Measurements from ENCODE around the gene PEX11B. TPM values are rescaled to one million over a fixed set of nuclear protein-coding genes. Genes with fewer than 3 reads are reported as not detected.

PEX11B gene
- total RNA-seq, 3 donors from 2014 or later (not counting 1 experiment from before 2014, with no cell fraction given) = 20.6 to 26.0 (median 24.9) TPM

DNA sequence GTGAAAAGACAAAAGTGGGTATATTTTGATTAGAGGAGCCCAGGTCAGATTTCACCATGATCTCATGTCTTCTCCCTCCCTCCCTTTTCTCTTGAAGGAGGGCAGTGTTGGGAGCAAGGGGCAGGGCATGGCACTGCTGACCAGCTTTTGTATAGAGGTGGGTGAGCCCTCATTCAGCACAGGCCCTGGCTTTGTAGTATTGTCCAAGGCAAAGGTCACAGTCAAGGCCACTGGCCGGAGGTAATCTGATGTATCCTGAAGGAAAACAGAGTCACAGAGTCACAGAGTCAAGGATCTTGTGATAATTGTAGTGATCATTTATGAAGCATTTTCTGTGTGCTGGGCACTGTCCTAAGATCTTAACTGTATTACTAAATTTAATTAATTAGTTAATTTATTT is 20.5 kb downstream of the PEX11B start:
- 100% methylated on average over 1 of the region's 1 CpG for WGBS (ENCODE audit: insufficient coverage)
- ATAC-seq (no peak), DNase-seq (no peak)
- H3K27me3 Mint-ChIP-seq (ENCODE audit: low read depth in 2 of 2) = no peaks in the 10 kb centered on the region
- Histone ChIP-seq H3K9me3 (ENCODE audit: control insufficient read depth, insufficient read depth, low read length) (no peaks in the 10 kb centered on the region), H3K27ac (ENCODE audit: low read length) (no peak overlapping the region), H3K4me1 (ENCODE audit: control insufficient read depth, insufficient read depth, low read length) (no peaks in the 10 kb centered on the region), H3K36me3 (ENCODE audit: control insufficient read depth, insufficient read depth, low read length) (no peaks in the 10 kb centered on the region), H3K4me3 (ENCODE audit: low read length) (no peak overlapping the region), H3K27me3 (ENCODE audit: control insufficient read depth, insufficient read depth, low read length) (no peaks in the 10 kb centered on the region)
- intact Hi-C loops (cut with micrococcal nuclease) = no loop called here
- no peaks in the 10 kb centered on the region for H3K36me3 Mint-ChIP-seq
- no peaks in the 10 kb centered on the region for H3K9me3 Mint-ChIP-seq
- no peak overlapping the region for H3K4me3 Mint-ChIP-seq
- H3K4me1 Mint-ChIP-seq = no peaks in the 10 kb centered on the region
- no peak overlapping the region for H3K27ac Mint-ChIP-seq
- no peak for TF ChIP-seq CTCF (IDR thresholded peaks at IDR 0.05)

DNA sequence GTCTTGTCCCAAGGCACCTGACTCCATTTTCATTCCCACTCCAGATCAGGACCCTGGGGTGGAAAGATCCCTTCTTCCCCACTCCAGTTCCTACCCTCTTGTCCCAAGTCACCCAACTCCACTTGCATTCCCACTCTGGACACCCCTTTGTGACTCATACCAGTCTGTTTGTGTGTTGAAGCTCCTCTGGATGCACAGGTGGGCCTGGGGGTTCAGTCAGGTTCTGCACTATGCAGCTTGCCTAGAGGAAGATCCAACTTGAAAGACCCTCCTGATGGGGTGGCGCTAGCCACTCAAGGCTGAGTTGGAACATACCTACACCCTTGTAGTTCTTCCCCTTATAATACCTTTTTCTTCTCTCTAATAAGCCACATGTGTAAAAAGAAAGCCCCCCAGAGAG is 23.0 kb downstream of the PEX11B start:
- no peak overlapping the region for H3K27ac Mint-ChIP-seq
- no peak overlapping the region for H3K4me3 ChIP-seq (ENCODE audit: low read length)
- H3K36me3 Mint-ChIP-seq = no peaks in the 10 kb centered on the region
- no peaks in the 10 kb centered on the region for H3K27me3 Mint-ChIP-seq (ENCODE audit: low read depth in 2 of 2)
- H3K4me1 ChIP-seq (ENCODE audit: control insufficient read depth, insufficient read depth, low read length) = no peaks in the 10 kb centered on the region
- H3K4me1 Mint-ChIP-seq = no peaks in the 10 kb centered on the region
- H3K4me3 Mint-ChIP-seq = no peak overlapping the region
- TF ChIP-seq CTCF (IDR thresholded peaks at IDR 0.05) = no peak
- H3K9me3 ChIP-seq (ENCODE audit: control insufficient read depth, insufficient read depth, low read length) = no peaks in the 10 kb centered on the region
- H3K36me3 ChIP-seq (ENCODE audit: control insufficient read depth, insufficient read depth, low read length) = no peaks in the 10 kb centered on the region
- H3K27me3 ChIP-seq (ENCODE audit: control insufficient read depth, insufficient read depth, low read length) = no peaks in the 10 kb centered on the region
- H3K27ac ChIP-seq (ENCODE audit: low read length) = no peak overlapping the region
- intact Hi-C loops (cut with micrococcal nuclease) = no loop called here
- no peak for ATAC-seq
- 83% methylated on average over 1 of the region's 1 CpG for WGBS (ENCODE audit: insufficient coverage)
- no peaks in the 10 kb centered on the region for H3K9me3 Mint-ChIP-seq
- no peak for DNase-seq

DNA sequence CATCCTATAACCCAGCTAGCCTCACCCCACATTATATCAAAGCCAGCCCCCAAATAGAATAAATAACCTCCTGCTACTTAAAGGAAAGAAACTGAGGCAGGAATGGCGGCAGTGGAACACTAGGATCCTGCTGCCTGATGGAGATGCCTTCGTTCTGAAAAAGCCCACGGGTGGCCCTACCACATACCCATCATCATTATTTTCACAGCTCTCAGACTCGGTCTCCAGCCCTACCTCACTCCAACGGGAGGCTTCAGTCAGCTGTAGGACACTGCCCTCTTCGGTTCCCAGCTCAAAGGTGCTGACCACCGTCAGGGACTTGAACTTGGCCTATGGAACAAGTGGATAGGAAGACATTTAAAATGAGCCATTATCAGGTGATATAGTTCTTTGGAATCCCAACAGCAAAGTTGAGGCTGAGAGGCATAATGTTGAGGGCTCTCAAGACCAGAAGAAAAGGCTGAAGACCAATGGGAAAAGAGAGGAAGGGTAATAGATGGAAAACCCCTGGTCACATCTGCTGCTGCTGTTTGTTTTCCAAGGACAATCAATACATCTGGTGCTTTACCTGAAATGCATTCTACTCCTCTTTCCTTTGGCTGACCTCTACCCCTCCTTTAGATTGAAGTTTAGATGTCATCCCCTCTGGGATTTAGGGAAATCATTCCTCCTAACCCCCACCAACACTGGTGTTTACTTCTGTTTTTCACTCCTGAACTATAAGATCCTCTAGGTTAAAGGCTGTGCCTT is 25.0 kb downstream of the PEX11B start:
- Histone ChIP-seq H3K4me3 (ENCODE audit: low read length) (no peak overlapping the region), H3K27me3 (ENCODE audit: control insufficient read depth, insufficient read depth, low read length) (no peaks in the 10 kb centered on the region), H3K27ac (ENCODE audit: low read length) (no peak overlapping the region), H3K4me1 (ENCODE audit: control insufficient read depth, insufficient read depth, low read length) (no peaks in the 10 kb centered on the region), H3K9me3 (ENCODE audit: control insufficient read depth, insufficient read depth, low read length) (no peaks in the 10 kb centered on the region), H3K36me3 (ENCODE audit: control insufficient read depth, insufficient read depth, low read length) (no peaks in the 10 kb centered on the region)
- no peak overlapping the region for H3K27ac Mint-ChIP-seq
- intact Hi-C loops (cut with micrococcal nuclease) = no loop called here
- WGBS (ENCODE audit: insufficient coverage) = 89% methylated on average over 7 of the region's 7 CpGs
- no peaks in the 10 kb centered on the region for H3K27me3 Mint-ChIP-seq (ENCODE audit: low read depth in 2 of 2)
- no peak overlapping the region for H3K4me3 Mint-ChIP-seq
- no peak for TF ChIP-seq CTCF (IDR thresholded peaks at IDR 0.05)
- DNase-seq (no peak), ATAC-seq (no peak)
- no peaks in the 10 kb centered on the region for H3K36me3 Mint-ChIP-seq
- no peaks in the 10 kb centered on the region for H3K4me1 Mint-ChIP-seq
- no peaks in the 10 kb centered on the region for H3K9me3 Mint-ChIP-seq

Data from natural killer cell (primary cell).